Testis (tissue), 3 donors: ENCODE data around the gene SELENOW. TPM values are rescaled to one million over a fixed set of nuclear protein-coding genes. Genes with fewer than 3 reads are reported as not detected.
"Not testable (repeated sequence)": the region's sequence is repeated elsewhere in the genome, so short reads cannot be mapped to it uniquely, and the experiment has no call there.

Experiments
- DNase-seq: peaks from one replicate; pipeline ENCODE4 v3.0.0-alpha.2; 2019
- H3K27ac ChIP-seq, 2 donors: fragments of 200-600 bp; sonication (generic); one replicate each; pipeline ENCODE4 v1.5.1; 2019
- H3K27me3 ChIP-seq: fragments of 200-600 bp; sonication (generic); one replicate; pipeline ENCODE4 v1.5.1; 2019
- H3K36me3 ChIP-seq: fragments of 200-600 bp; sonication (generic); one replicate; pipeline ENCODE4 v1.5.1; 2017; ENCODE audit warnings: low read depth; ENCODE audit errors: missing control alignments
- H3K4me1 ChIP-seq: fragments of 200-600 bp; sonication (generic); one replicate; pipeline ENCODE4 v1.5.1; 2019
- H3K4me3 ChIP-seq, 2 donors: fragments of 200-600 bp; sonication (generic); one replicate each; pipeline ENCODE4 v1.5.1; 2017 to 2019
- H3K9me3 ChIP-seq: fragments of 200-600 bp; sonication (generic); one replicate; pipeline ENCODE4 v1.5.1; 2017
- POLR2A ChIP-seq: fragments of 450-650 bp; IDR thresholded peaks from one replicate; pipeline ENCODE4 v1.6.1; 2017; ENCODE audit warnings: antibody characterized with exemption, mild to moderate bottlenecking, moderate library complexity
- WGBS, 2 donors: methylation state at CpG; one replicate each; pipeline ENCODE4 v1.1.5; 2018; 5-methylcytosine and 5-hydroxymethylcytosine counted together
- intact Hi-C: fragments of 100-400 bp; cut with DNase I; formaldehyde crosslinking; loops from one replicate; pipeline ENCODE4 v1.15.1; 2023; ENCODE audit warnings: low total_unique reads
- polyA plus RNA-seq: library from polyadenylated mRNA; stranded (reverse); fragments of 350-450 nt; fragmentation: Illumina TruSeq; extraction: RNeasy Lipid Tissue Mini Kit (QIAGEN cat#74804); gene quantifications from one replicate; pipeline ENCODE4 v1.2.3, GENCODE V29; 2014; ENCODE audit warnings: low read depth, low replicate concordance; ENCODE audit not compliant: insufficient read depth
- total RNA-seq, 2 donors: library from RNA; depleted of rRNA; stranded (reverse); fragments of >200 nt; gene quantifications; one replicate each; pipeline ENCODE4 v1.2.3, GENCODE V29; 2016
- TF ChIP-seq, protein P1 (sequence below), 3 experiments: fragments of 450-650 bp in 2 of 3; fragments of 200-600 bp in 1 of 3; sonication (generic) in 1 of 3; IDR thresholded peaks; one replicate each; pipeline ENCODE4 v1.5.1; 2016 to 2019; ENCODE audit warnings: antibody characterized with exemption in 3 of 3, mild to moderate bottlenecking in 2 of 3, moderate library complexity in 1 of 3

SELENOW gene
- total and polyA plus RNA-seq, 3 donors from 2014 or later, result 170 to 197 (median 194) TPM

GRCh38 chr19:47802521-47803043, 24.1 kb downstream of the SELENOW start:
- intact Hi-C loops, result no loop called here
- DNase-seq, result no peak
- WGBS, 2 donors, result 62 to 83% methylated on average over 3 to 25 of the region's 25 CpGs

GRCh38 chr19:47803148-47803547, 24.6 kb downstream of the SELENOW start:
- H3K9me3 ChIP-seq, intact Hi-C loops, DNase-seq, H3K36me3 ChIP-seq, H3K27ac ChIP-seq, H3K27me3 ChIP-seq, H3K4me1 ChIP-seq, H3K4me3 ChIP-seq: not testable (repeated sequence)
- WGBS, 2 donors, result 54 to 64% methylated on average over 12 to 19 of the region's 21 CpGs

More at GRCh38 chr19:47802521-47803043, 24.1 kb downstream of the SELENOW start:
- no peaks in the 10 kb centered on the region for H3K4me1 ChIP-seq
- no peak for TF ChIP-seq POLR2A
- TF ChIP-seq, protein P1, sequence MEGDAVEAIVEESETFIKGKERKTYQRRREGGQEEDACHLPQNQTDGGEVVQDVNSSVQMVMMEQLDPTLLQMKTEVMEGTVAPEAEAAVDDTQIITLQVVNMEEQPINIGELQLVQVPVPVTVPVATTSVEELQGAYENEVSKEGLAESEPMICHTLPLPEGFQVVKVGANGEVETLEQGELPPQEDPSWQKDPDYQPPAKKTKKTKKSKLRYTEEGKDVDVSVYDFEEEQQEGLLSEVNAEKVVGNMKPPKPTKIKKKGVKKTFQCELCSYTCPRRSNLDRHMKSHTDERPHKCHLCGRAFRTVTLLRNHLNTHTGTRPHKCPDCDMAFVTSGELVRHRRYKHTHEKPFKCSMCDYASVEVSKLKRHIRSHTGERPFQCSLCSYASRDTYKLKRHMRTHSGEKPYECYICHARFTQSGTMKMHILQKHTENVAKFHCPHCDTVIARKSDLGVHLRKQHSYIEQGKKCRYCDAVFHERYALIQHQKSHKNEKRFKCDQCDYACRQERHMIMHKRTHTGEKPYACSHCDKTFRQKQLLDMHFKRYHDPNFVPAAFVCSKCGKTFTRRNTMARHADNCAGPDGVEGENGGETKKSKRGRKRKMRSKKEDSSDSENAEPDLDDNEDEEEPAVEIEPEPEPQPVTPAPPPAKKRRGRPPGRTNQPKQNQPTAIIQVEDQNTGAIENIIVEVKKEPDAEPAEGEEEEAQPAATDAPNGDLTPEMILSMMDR (IDR thresholded peaks at IDR 0.05), result no peak
- H3K4me3 ChIP-seq, result no peak overlapping the region
- H3K27me3 ChIP-seq, result no peaks in the 10 kb centered on the region
- no peaks in the 10 kb centered on the region for H3K36me3 ChIP-seq
- no peak overlapping the region for H3K27ac ChIP-seq
- no peaks in the 10 kb centered on the region for H3K9me3 ChIP-seq

DNA sequence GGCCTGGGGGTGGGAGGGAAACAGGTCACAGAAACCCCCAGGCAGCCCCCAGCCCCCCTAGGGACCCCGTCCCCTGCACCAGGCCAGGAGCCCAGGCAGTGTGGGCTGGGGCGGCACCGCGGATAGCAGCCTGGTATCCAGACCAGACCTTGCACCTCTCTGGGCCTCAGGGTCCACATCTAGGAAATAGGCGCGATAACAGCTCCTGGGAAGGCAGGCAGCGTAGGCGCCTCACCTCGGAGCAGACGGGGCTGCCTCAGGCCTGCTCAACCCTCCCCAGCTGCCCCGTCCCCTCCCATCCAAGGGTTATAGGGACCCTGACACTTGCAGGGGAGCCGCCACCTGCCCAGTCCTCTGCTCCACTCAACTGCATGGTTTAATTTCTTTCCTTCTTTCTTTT, 25.2 kb downstream of the SELENOW start:
- H3K4me1 ChIP-seq, H3K9me3 ChIP-seq, H3K27ac ChIP-seq, intact Hi-C loops, H3K27me3 ChIP-seq, H3K36me3 ChIP-seq, H3K4me3 ChIP-seq, DNase-seq: not testable (repeated sequence)
- 82% methylated on average over 10 of the region's 12 CpGs; no CpG with 5 or more reads in 1 of the 2 donors for WGBS, 2 donors

- H3K4me1 ChIP-seq, result not testable (repeated sequence)
These were observed 25.9 kb downstream of the SELENOW start, which contains the start of gene TPRX1 for GRCh38 chr19:47804451-47804850. TSS of gene TPRX1 (minus strand) at chr19:47804551. CDS start at chr19:47804539, 12 bp downstream.

DNA sequence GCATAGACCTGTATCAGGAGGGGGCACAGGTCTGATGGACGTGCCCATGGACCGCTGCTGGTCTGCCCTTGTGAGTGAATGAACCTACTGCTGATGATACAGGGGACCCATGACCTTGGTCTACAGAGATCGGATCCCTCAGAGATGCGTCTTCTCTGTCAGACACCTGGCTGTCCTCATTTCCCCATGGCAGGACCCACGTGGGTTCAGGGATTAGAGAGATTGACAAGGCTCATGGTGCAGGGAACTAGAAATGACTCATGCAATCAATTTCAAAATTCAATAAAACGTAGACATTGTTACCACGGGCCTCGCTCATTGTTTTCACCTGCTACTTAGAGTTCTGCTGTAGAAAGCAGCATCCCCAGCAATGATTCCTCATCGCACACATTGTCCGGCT, 26.8 kb downstream of the SELENOW start:
- Histone ChIP-seq H3K4me3 (no peak overlapping the region), H3K27me3 (no peaks in the 10 kb centered on the region), H3K27ac (no peak overlapping the region), H3K36me3 (no peaks in the 10 kb centered on the region), H3K4me1 (no peaks in the 10 kb centered on the region), H3K9me3 (no peaks in the 10 kb centered on the region)
- intact Hi-C loops, result no loop called here
- 85% methylated on average over 6 to 10 of the region's 10 CpGs for WGBS, 2 donors
- DNase-seq, result no peak
- no peak for TF ChIP-seq POLR2A
- TF ChIP-seq, protein P1 (IDR thresholded peaks at IDR 0.05), result no peak

More at GRCh38 chr19:47804451-47804850, 25.9 kb downstream of the SELENOW start, which contains the start of gene TPRX1:
- H3K9me3 ChIP-seq, H3K27ac ChIP-seq, H3K36me3 ChIP-seq, intact Hi-C loops, H3K4me3 ChIP-seq, H3K27me3 ChIP-seq, DNase-seq: not testable (repeated sequence)
- 79 to 88% methylated on average over 4 to 5 of the region's 5 CpGs for WGBS, 2 donors

DNA sequence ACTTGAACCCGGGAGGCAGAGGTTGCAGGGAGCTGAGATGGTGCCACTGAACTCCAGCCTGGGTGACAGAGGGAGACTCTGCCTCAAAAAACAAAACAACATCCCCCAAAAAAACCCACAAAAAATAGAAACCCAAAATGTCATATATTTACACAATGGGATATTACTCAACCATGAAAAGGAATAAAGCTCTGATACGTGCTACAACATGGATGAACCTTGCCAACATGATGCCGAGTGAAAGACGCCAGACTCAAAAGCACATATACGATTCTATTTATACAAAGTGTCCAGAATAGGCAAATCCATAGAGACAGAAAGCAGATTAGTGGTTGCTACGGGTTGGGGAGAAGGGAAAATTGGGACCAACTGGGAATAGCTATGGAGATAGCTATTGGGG, 27.9 kb downstream of the SELENOW start:
- no peaks in the 10 kb centered on the region for H3K9me3 ChIP-seq
- H3K4me3 ChIP-seq, result no peak overlapping the region
- H3K27me3 ChIP-seq, result no peaks in the 10 kb centered on the region
- no peaks in the 10 kb centered on the region for H3K4me1 ChIP-seq
- intact Hi-C loops, result no loop called here
- TF ChIP-seq, protein P1 (IDR thresholded peaks at IDR 0.05), result no peak
- no peak for TF ChIP-seq POLR2A
- no peaks in the 10 kb centered on the region for H3K36me3 ChIP-seq
- 91 to 95% methylated on average over 6 of the region's 6 CpGs for WGBS, 2 donors
- no peak overlapping the region for H3K27ac ChIP-seq
- no peak for DNase-seq
